ENCODE measurements around the gene IL1B.

The IL1B gene

DNA sequence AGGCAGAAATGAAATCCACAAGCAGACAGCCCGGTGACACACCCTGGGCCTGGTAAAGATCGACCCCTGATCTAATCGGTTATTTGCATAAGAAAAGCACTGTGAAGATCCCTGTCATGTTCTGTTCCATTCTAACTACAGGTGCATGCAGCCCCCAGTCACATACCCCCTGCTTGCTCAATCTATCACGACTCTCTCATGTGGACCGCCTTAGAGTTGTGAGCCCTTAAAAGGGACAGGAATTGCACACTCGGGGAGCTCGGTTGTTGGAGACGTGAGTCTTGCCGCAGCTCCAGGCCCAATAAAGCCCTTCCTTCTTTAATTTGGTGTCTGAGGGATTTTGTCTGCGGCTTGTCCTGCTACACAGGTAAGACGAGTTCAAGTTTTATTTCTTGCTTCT lies 13.4 kb upstream of the IL1B start:
- no peak for DNase-seq

GRCh38 chr2:112848833-112849232 lies 12.3 kb upstream of the IL1B start:
- no peak for DNase-seq

- DNase-seq: no peak
These were observed 9.5 kb upstream of the IL1B start for GRCh38 chr2:112846031-112846430.

- no peak for DNase-seq
These were observed 7.3 kb upstream of the IL1B start for GRCh38 chr2:112843836-112844235.

DNA sequence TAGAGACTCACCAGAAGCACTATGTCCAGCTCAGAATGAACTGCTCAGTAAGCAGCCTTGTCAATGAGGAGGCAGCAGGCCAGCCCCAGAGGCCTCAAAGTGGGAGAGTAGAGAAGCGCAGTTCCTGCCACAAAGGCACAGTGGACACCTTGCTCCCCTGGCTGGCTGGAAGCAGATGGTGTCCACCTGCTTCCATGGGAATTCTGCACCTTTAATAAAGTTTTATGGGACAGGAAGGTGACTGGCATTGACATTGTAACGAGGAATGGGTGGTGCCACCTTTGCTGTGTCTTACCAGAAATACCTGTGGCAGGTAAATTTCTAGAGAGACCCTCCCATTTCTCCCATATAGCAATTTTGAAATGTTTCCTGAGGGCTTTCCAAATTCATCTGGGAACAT lies 6.7 kb upstream of the IL1B start:
- DNase-seq: no peak

- no peak for DNase-seq
These were observed 4.9 kb upstream of the IL1B start for GRCh38 chr2:112841295-112842044.

GRCh38 chr2:112840068-112840445 lies 3.5 kb upstream of the IL1B start:
- DNase-seq: peak; percentile 12

GRCh38 chr2:112839407-112840067 lies 3.0 kb upstream of the IL1B start:
- DNase-seq: no peak

- no peak for DNase-seq
These were observed 417 bp downstream of the IL1B start for GRCh38 chr2:112836163-112836560.

DNA sequence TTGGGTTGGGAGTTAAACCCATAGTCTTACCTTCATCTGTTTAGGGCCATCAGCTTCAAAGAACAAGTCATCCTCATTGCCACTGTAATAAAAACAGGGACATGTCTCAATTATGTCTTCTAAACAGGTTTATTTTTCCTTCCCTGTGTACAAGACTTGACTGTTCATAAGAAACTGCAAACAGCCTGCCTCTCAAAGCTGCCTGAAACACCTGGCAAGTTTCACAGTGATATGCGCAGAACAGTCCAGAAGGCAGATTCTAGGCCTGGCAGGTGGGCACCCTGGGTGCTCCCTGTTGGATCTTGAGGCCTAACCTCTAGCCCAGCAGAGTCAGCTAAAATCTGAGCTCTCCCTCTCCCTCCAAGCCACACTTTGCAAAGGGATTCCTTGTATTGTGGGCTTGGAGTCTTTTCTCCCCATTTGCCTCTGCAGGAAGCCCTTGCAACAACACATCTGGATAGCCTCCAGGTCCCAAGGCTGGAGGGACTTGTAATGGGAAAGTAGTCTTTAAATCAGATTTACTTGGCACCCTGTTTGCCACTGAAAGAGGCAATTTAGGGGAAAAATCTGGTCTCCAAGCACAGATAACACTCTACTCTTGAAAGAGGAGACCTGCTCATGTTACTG lies 930 bp downstream of the IL1B start:
- DNase-seq: no peak

DNA sequence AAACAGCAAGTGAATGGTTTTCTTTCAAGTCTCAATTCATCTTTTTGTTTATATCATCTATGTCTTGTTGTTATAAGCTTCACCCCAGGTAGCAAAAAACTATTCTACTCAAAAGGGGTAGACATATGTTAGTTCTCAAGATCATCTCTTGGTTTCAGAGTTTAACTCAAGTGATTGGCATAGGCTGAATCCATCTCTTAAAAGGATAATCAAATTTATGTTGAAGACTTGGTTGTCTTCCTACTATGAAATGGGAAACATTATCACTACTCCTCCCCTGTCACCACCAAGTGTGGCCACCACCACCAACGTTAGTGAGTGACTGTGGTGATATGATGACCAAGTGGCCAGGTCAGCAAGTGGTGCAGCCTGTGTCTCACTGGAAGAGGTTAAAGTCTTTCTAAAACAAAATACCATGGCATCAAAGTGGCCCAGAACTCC lies 1.5 kb downstream of the IL1B start:
- DNase-seq: no peak

- DNase-seq: peak; percentile 45
These were observed 2.1 kb downstream of the IL1B start for GRCh38 chr2:112834396-112835037.

DNA sequence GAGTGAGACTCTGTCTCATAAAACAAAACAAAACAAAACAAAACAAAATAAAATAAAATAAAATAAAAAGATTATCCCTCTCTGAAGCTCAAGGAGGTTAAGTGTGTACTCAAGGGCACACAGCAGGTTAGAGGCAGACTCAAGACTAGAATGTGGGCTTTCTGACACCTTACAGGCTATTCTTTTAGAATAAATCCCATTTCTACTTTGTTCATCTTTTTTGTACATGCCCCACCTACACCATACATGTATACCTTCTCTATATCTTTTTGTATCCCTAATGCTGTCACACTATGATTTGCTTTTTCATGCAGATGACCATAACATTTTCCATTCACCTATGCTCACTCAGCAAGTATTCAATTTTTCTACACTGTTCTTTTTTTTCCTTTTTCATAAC lies 2.6 kb downstream of the IL1B start:
- no peak for DNase-seq

GRCh38 chr2:112833639-112833931 lies 3.0 kb downstream of the IL1B start:
- peak; percentile 27 for DNase-seq

GRCh38 chr2:112832841-112833638 lies 3.5 kb downstream of the IL1B start:
- no peak for DNase-seq

GRCh38 chr2:112831946-112832840 lies 4.4 kb downstream of the IL1B start:
- DNase-seq: no peak

DNA sequence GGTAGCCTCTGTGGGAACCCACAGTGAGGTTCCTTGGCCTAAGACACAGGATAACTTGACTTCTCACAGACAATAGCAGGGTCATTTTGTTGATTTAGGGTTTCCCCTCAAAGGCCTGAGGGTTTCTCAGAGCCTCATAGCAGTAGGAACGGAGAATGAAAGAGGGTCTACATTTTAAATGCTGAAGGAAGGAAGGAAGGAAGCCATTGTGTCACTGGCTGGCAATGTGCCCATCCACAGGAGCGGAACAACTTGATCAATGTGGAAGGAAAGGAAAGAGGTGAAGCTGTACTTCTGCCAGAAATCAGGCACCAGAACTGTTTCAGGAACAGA lies 5.1 kb downstream of the IL1B start:
- no peak for DNase-seq

- DNase-seq: no peak
These were observed 5.7 kb downstream of the IL1B start for GRCh38 chr2:112830682-112831512.

DNA sequence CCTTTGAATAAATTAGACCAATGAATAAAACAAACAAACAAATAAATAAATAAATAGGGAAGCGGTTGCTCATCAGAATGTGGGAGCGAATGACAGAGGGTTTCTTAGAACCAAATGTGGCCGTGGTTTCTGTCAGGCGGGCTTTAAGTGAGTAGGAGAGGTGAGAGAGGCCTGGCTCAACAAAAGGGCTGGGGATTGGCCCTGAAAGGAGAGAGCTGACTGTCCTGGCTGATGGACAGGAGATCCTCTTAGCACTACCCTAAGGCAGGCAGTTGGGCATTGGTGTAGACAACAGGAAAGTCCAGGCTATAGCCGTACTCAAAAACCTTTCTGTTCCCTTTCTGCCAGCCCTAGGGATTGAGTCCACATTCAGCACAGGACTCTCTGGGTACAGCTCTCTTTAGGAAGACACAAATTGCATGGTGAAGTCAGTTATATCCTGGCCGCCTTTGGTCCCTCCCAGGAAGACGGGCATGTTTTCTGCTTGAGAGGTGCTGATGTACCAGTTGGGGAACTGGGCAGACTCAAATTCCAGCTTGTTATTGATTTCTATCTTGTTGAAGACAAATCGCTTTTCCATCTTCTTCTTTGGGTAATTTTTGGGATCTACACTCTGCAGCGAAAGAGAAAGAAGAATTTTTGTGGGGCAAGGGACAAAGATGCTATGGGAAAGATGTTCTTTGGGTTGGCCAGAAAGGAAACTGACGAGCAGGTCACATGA lies 6.5 kb downstream of the IL1B start:
- no peak for DNase-seq
